NCI-H146 treated with DMSO at 0.1 percent for 48 hours (cell line): Measurements from ENCODE around the gene FKBP6.
"Not testable (repeated sequence)": the region's sequence is repeated elsewhere in the genome, so short reads cannot be mapped to it uniquely, and the experiment has no call there.

Source experiments
- DNase-seq: peaks from one replicate; lab custom pipeline; 2025; ENCODE audit not compliant: unreplicated experiment; lab: John Stamatoyannopoulos, UW

FKBP6 gene

GRCh38 chr7:73324081-73324845 lies 3.7 kb upstream of the FKBP6 start:
- peak; percentile 23 for DNase-seq

GRCh38 chr7:73325424-73325823 lies 2.5 kb upstream of the FKBP6 start:
- DNase-seq = not testable (repeated sequence)

- not testable (repeated sequence) for DNase-seq
Observed at GRCh38 chr7:73327449-73327848, 512 bp upstream of the FKBP6 start.

- DNase-seq = no peak
Observed at GRCh38 chr7:73328696-73329095, 735 bp downstream of the FKBP6 start.

- DNase-seq = no peak
Observed at GRCh38 chr7:73329861-73330581, 2.1 kb downstream of the FKBP6 start.

GRCh38 chr7:73330772-73331171 lies 2.8 kb downstream of the FKBP6 start:
- no peak for DNase-seq

GRCh38 chr7:73332447-73332846 lies 4.5 kb downstream of the FKBP6 start:
- DNase-seq = no peak

- no peak for DNase-seq
Observed at GRCh38 chr7:73338321-73338720, 10.4 kb downstream of the FKBP6 start.

GRCh38 chr7:73340514-73340913 lies 12.6 kb downstream of the FKBP6 start:
- peak; percentile 81 for DNase-seq

GRCh38 chr7:73341877-73342276 lies 13.9 kb downstream of the FKBP6 start:
- DNase-seq = no peak

GRCh38 chr7:73342645-73343044 lies 14.7 kb downstream of the FKBP6 start:
- peak; percentile 24 for DNase-seq

GRCh38 chr7:73343671-73344380 lies 15.9 kb downstream of the FKBP6 start:
- DNase-seq = peak; percentile 80

- no peak for DNase-seq
Observed at GRCh38 chr7:73345538-73345937, 17.6 kb downstream of the FKBP6 start.

GRCh38 chr7:73345951-73346350 lies 18.0 kb downstream of the FKBP6 start:
- DNase-seq = no peak

GRCh38 chr7:73349763-73350162 lies 21.8 kb downstream of the FKBP6 start:
- DNase-seq = no peak

GRCh38 chr7:73350306-73351068 lies 22.5 kb downstream of the FKBP6 start:
- no peak for DNase-seq

GRCh38 chr7:73351447-73352167 lies 23.6 kb downstream of the FKBP6 start:
- no peak for DNase-seq

- DNase-seq = no peak
Observed at GRCh38 chr7:73352784-73353183, 24.8 kb downstream of the FKBP6 start.

GRCh38 chr7:73353243-73353642 lies 25.3 kb downstream of the FKBP6 start:
- DNase-seq = no peak

- DNase-seq = no peak
Observed at GRCh38 chr7:73354196-73354595, 26.2 kb downstream of the FKBP6 start.
